HEK293 (cell line): ENCODE measurements around the gene AGAP1.

Experiments used
- CTCF ChIA-PET: fragments of 350-600 bp; formaldehyde crosslinking; extraction: SDS; loops from one replicate; lab custom pipeline; 2021; ENCODE audit warnings: antibody characterized with exemption; lab: Yijun Ruan, JAX
- POLR2A ChIA-PET: fragments of 300-600 bp; formaldehyde crosslinking; extraction: SDS; loops from one replicate; lab custom pipeline; 2020; ENCODE audit warnings: antibody characterized with exemption, inconsistent platforms; lab: Yijun Ruan, JAX
- H3K27ac ChIP-seq: fragments of 200-500 bp; sonication (Bioruptor generic); 2 replicates; pipeline ENCODE4 v1.5.1; 2014; ENCODE audit warnings: low read depth, low read length, control low read depth, inconsistent platforms; ENCODE audit errors: extremely low read depth
- H3K36me3 ChIP-seq, 2 experiments: fragments of 200-500 bp in 1 of 2; sonication (Bioruptor generic) in 1 of 2; 1 replicate in 1 of 2; 2 replicates in 1 of 2; pipeline ENCODE4 v1.5.1; 2014 to 2017; ENCODE audit warnings: inconsistent platforms in 2 of 2, low read length in 2 of 2; ENCODE audit not compliant: control insufficient read depth in 2 of 2, insufficient read depth in 1 of 2
- H3K4me1 ChIP-seq: fragments of 200-500 bp; sonication (Bioruptor generic); 2 replicates; pipeline ENCODE4 v1.5.1; 2014; ENCODE audit warnings: mild to moderate bottlenecking, low read length, inconsistent platforms; ENCODE audit not compliant: control insufficient read depth, insufficient read depth
- H3K4me3 ChIP-seq: 2 replicates; pipeline ENCODE4 v1.5.1; 2011; ENCODE audit warnings: low read depth, mild to moderate bottlenecking, control low read depth, low read length, moderate library complexity
- H3K9me3 ChIP-seq: fragments of 200-500 bp; sonication (Bioruptor generic); 2 replicates; pipeline ENCODE4 v1.5.1; 2014; ENCODE audit warnings: low read depth, low read length, inconsistent platforms; ENCODE audit not compliant: control insufficient read depth, insufficient read depth
- KLF1 ChIP-seq: fragments of 450-650 bp; formaldehyde crosslinking; IDR thresholded peaks from 2 replicates; pipeline ENCODE4 v1.5.1; 2016; ENCODE audit warnings: missing biosample characterization, missing genetic modification characterization
- MYNN ChIP-seq: fragments of 450-650 bp; formaldehyde crosslinking; IDR thresholded peaks from 2 replicates; pipeline ENCODE4 v1.5.1; 2016; ENCODE audit warnings: missing biosample characterization, missing genetic modification characterization, borderline replicate concordance
- SP3 ChIP-seq: fragments of 450-650 bp; formaldehyde crosslinking; IDR thresholded peaks from 2 replicates; pipeline ENCODE4 v1.5.1; 2016; ENCODE audit warnings: missing biosample characterization, missing genetic modification characterization
- ZBTB17 ChIP-seq: fragments of 450-650 bp; formaldehyde crosslinking; IDR thresholded peaks from 2 replicates; pipeline ENCODE4 v1.5.1; 2016; ENCODE audit warnings: missing biosample characterization, missing genetic modification characterization
- ZBTB48 ChIP-seq: fragments of 450-650 bp; formaldehyde crosslinking; IDR thresholded peaks from 2 replicates; pipeline ENCODE4 v1.5.1; 2016; ENCODE audit warnings: missing biosample characterization, missing genetic modification characterization
- ZNF146 ChIP-seq: fragments of 450-650 bp; formaldehyde crosslinking; IDR thresholded peaks from 2 replicates; pipeline ENCODE4 v1.5.1; 2016; ENCODE audit warnings: missing biosample characterization, missing genetic modification characterization
- ZNF239 ChIP-seq: fragments of 450-650 bp; formaldehyde crosslinking; IDR thresholded peaks from 2 replicates; pipeline ENCODE4 v1.5.1; 2016; ENCODE audit warnings: missing biosample characterization, missing genetic modification characterization
- ZNF248 ChIP-seq: fragments of 450-650 bp; formaldehyde crosslinking; IDR thresholded peaks from 2 replicates; pipeline ENCODE4 v1.5.1; 2017; ENCODE audit warnings: missing biosample characterization, missing genetic modification characterization
- ZNF302 ChIP-seq: fragments of 450-650 bp; formaldehyde crosslinking; IDR thresholded peaks from 2 replicates; pipeline ENCODE4 v1.5.1; 2016; ENCODE audit warnings: missing biosample characterization, missing genetic modification characterization, low read depth
- ZNF341 ChIP-seq: fragments of 450-650 bp; formaldehyde crosslinking; IDR thresholded peaks from 2 replicates; pipeline ENCODE4; 2016; ENCODE audit warnings: low read depth, missing biosample characterization, missing genetic modification characterization
- ZNF394 ChIP-seq: fragments of 450-650 bp; formaldehyde crosslinking; IDR thresholded peaks from 2 replicates; pipeline ENCODE4 v1.5.1; 2016; ENCODE audit warnings: missing biosample characterization, missing genetic modification characterization, mild to moderate bottlenecking, moderate library complexity, borderline replicate concordance
- ZNF501 ChIP-seq: fragments of 450-650 bp; formaldehyde crosslinking; IDR thresholded peaks from 2 replicates; pipeline ENCODE4 v1.5.1; 2016; ENCODE audit warnings: missing biosample characterization, missing genetic modification characterization
- ZNF560 ChIP-seq: fragments of 450-650 bp; formaldehyde crosslinking; IDR thresholded peaks from 2 replicates; pipeline ENCODE4 v1.5.1; 2017; ENCODE audit warnings: missing biosample characterization, missing genetic modification characterization, borderline replicate concordance
- ZNF843 ChIP-seq: fragments of 450-650 bp; formaldehyde crosslinking; IDR thresholded peaks from 2 replicates; pipeline ENCODE4 v1.5.1; 2016; ENCODE audit warnings: missing biosample characterization, missing genetic modification characterization
- ZSCAN30 ChIP-seq: fragments of 450-650 bp; IDR thresholded peaks from 2 replicates; pipeline ENCODE4 v1.5.1; 2018; ENCODE audit warnings: missing biosample characterization, mild to moderate bottlenecking, missing genetic modification characterization, moderate library complexity
- TF ChIP-seq, protein P1 (sequence below): fragments of 450-650 bp; formaldehyde crosslinking; IDR thresholded peaks from 2 replicates; pipeline ENCODE4 v1.5.1; 2016; ENCODE audit warnings: missing biosample characterization, missing genetic modification characterization
- TF ChIP-seq, protein P2 (sequence below): fragments of 450-650 bp; formaldehyde crosslinking; IDR thresholded peaks from 2 replicates; pipeline ENCODE4 v1.5.1; 2016; ENCODE audit warnings: missing biosample characterization, missing genetic modification characterization, borderline replicate concordance
- TF ChIP-seq, protein P3 (sequence below): fragments of 450-650 bp; formaldehyde crosslinking; IDR thresholded peaks from 2 replicates; pipeline ENCODE4 v1.5.1; 2016; ENCODE audit warnings: missing biosample characterization, missing genetic modification characterization
- TF ChIP-seq, protein P4 (sequence below): fragments of 450-650 bp; formaldehyde crosslinking; conservative IDR thresholded peaks from 2 replicates; pipeline ENCODE4 v1.5.1; 2016; ENCODE audit warnings: low read depth, missing biosample characterization, missing genetic modification characterization

Gene AGAP1

DNA sequence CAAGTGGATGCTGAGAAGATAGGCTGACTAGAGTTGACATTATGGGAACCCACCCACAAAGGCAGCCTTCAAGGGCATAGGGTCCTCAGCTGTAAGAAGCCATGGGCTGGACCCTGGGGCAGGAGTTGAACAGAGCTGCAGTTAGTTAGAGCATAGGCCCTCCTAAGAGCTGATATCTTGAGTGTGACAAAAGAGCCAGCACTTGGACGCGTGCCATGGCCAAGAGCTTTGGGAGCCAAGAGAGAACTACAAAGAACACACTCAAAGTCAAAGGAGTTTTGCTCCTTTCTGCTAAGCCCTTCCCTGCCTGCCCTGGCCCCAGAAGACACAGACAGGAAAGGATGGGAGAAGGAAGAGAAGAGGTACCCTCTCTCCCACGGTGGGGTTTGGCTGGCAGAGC, 29.9 kb upstream of the AGAP1 start:
- ChIA-PET POLR2A (no interaction called here), CTCF (interaction anchor here (0.5 kb wide), 1 partner anchor 346 kb away, joined by 3 read pairs; no protein-coding TSS in a partner anchor)
- H3K4me3 ChIP-seq = no peak overlapping the region
- no peaks in the 10 kb centered on the region for H3K9me3 ChIP-seq
- no peak overlapping the region for H3K27ac ChIP-seq
- H3K4me1 ChIP-seq = no peaks in the 10 kb centered on the region
- TF ChIP-seq ZBTB48 (tag by site-specific recombination) = no peak
- H3K36me3 ChIP-seq = no peaks in the 10 kb centered on the region

DNA sequence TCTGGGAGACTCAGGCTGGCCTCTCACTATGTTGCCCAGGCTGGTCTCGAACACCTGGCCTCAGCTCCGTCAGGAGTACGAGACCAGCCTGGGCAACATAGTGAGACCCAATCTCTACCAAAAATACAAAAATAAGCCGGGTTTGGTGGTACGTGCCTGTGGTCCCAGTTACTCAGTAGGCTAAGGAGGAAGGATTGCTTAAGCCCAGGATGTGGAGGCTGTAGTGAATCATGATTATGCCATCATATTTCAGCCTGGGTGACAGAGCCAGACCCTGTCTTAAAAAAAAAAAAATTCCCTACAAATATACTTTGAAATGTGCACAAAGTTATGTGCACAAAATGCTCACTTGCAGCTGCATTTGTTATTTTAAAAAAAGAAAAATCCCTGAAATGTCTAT, 26.3 kb upstream of the AGAP1 start:
- H3K36me3 ChIP-seq = no peaks in the 10 kb centered on the region
- POLR2A ChIA-PET = interaction anchor here (0.6 kb wide), 2 partner anchors 13 to 20 kb away, joined by 3 read pairs; no protein-coding TSS in a partner anchor
- no peak overlapping the region for H3K27ac ChIP-seq
- H3K9me3 ChIP-seq = no peaks in the 10 kb centered on the region
- H3K4me3 ChIP-seq = no peak overlapping the region
- CTCF ChIA-PET = no interaction called here
- no peaks in the 10 kb centered on the region for H3K4me1 ChIP-seq
- TF ChIP-seq ZNF843 (tag by site-specific recombination) (no peak), ZNF302 (no peak), KLF1 (no peak), ZNF146 (tag by site-specific recombination) (no peak), ZNF239 (tag by site-specific recombination) (no peak), MYNN (tag by site-specific recombination) (no peak), ZNF501 (tag by site-specific recombination) (no peak), ZNF341 (tag by site-specific recombination) (no peak), SP3 (tag by site-specific recombination) (no peak), ZNF560 (tag by site-specific recombination) (no peak), ZSCAN30 (no peak), ZNF394 (tag by site-specific recombination) (no peak)
- TF ChIP-seq, protein P1, sequence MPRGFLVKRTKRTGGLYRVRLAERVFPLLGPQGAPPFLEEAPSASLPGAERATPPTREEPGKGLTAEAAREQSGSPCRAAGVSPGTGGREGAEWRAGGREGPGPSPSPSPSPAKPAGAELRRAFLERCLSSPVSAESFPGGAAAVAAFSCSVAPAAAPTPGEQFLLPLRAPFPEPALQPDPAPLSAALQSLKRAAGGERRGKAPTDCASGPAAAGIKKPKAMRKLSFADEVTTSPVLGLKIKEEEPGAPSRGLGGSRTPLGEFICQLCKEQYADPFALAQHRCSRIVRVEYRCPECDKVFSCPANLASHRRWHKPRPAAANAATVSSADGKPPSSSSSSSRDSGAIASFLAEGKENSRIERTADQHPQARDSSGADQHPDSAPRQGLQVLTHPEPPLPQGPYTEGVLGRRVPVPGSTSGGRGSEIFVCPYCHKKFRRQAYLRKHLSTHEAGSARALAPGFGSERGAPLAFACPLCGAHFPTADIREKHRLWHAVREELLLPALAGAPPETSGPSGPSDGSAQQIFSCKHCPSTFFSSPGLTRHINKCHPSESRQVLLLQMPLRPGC = no peak
- TF ChIP-seq, protein P2, sequence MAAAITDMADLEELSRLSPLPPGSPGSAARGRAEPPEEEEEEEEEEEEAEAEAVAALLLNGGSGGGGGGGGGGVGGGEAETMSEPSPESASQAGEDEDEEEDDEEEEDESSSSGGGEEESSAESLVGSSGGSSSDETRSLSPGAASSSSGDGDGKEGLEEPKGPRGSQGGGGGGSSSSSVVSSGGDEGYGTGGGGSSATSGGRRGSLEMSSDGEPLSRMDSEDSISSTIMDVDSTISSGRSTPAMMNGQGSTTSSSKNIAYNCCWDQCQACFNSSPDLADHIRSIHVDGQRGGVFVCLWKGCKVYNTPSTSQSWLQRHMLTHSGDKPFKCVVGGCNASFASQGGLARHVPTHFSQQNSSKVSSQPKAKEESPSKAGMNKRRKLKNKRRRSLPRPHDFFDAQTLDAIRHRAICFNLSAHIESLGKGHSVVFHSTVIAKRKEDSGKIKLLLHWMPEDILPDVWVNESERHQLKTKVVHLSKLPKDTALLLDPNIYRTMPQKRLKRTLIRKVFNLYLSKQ (tag by site-specific recombination) = no peak
- TF ChIP-seq, protein P3, sequence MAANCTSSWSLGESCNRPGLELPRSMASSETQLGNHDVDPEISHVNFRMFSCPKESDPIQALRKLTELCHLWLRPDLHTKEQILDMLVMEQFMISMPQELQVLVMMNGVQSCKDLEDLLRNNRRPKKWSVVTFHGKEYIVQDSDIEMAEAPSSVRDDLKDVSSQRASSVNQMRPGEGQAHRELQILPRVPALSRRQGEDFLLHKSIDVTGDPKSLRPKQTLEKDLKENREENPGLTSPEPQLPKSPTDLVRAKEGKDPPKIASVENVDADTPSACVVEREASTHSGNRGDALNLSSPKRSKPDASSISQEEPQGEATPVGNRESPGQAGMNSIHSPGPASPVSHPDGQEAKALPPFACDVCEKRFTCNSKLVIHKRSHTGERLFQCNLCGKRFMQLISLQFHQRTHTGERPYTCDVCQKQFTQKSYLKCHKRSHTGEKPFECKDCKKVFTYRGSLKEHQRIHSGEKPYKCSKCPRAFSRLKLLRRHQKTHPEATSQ (tag by site-specific recombination) = no peak

DNA sequence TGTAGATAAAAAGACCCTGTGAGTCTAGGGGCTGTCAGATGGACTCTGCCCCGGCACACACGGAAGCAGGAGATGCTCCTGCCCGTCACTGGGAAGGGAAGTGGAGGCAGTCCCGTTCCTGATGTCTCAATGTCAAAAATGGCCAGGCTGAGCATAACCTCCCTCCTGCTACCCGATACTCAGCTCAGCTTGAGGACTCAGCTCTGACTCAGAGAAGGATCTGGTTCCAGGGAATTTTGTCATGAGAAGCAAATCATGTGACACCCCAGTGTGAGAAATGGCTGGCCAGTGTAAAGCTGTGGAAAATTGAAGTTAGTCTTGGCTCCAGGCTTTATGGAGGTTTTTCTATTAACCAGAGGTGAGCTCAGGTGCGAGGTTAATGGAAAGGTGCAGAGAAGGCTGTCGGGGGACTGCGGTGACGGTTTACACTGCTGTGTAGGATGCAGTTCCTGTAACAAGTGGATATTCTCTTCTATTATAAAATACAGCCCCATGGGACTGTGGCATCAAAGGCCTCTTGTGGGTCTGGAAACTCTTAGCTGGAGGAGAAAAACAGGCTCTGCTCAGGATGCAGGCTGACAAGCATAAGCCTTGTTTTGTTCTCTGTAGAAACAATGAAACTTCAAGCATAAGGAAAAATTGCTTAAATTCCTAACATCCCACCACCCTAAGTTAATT, 24.7 kb upstream of the AGAP1 start:
- no peaks in the 10 kb centered on the region for H3K4me1 ChIP-seq
- H3K4me3 ChIP-seq = no peak overlapping the region
- CTCF ChIA-PET = interaction anchor here (1.0 kb wide), 1 partner anchor 125 kb away, joined by 6 read pairs; no protein-coding TSS in a partner anchor
- H3K27ac ChIP-seq = no peak overlapping the region
- TF ChIP-seq, protein P4, sequence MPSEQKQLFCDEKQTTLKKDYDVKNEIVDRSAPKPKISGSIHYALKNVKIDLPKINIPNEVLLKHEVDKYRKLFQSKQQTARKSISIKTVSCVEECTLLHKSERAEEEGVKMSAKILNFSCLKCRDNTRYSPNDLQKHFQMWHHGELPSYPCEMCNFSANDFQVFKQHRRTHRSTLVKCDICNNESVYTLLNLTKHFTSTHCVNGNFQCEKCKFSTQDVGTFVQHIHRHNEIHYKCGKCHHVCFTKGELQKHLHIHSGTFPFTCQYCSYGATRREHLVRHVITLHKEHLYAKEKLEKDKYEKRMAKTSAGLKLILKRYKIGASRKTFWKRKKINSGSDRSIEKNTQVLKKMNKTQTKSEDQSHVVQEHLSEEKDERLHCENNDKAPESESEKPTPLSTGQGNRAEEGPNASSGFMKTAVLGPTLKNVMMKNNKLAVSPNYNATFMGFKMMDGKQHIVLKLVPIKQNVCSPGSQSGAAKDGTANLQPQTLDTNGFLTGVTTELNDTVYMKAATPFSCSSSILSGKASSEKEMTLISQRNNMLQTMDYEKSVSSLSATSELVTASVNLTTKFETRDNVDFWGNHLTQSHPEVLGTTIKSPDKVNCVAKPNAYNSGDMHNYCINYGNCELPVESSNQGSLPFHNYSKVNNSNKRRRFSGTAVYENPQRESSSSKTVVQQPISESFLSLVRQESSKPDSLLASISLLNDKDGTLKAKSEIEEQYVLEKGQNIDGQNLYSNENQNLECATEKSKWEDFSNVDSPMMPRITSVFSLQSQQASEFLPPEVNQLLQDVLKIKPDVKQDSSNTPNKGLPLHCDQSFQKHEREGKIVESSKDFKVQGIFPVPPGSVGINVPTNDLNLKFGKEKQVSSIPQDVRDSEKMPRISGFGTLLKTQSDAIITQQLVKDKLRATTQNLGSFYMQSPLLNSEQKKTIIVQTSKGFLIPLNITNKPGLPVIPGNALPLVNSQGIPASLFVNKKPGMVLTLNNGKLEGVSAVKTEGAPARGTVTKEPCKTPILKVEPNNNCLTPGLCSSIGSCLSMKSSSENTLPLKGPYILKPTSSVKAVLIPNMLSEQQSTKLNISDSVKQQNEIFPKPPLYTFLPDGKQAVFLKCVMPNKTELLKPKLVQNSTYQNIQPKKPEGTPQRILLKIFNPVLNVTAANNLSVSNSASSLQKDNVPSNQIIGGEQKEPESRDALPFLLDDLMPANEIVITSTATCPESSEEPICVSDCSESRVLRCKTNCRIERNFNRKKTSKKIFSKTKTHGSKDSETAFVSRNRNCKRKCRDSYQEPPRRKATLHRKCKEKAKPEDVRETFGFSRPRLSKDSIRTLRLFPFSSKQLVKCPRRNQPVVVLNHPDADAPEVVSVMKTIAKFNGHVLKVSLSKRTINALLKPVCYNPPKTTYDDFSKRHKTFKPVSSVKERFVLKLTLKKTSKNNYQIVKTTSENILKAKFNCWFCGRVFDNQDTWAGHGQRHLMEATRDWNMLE (tag by site-specific recombination) = 0 out of 2 replicates have a peak, but pooled peaks have one; percentile 38
- no peak for TF ChIP-seq ZNF248 (tag by site-specific recombination)
- TF ChIP-seq ZBTB17 (tag by site-specific recombination) = peak; percentile 29; the same call in 1 of the 2 replicates
- H3K9me3 ChIP-seq = no peaks in the 10 kb centered on the region
- POLR2A ChIA-PET = no interaction called here
- no peaks in the 10 kb centered on the region for H3K36me3 ChIP-seq
